ENCODE results near the gene DCP1A. TPM values are rescaled to one million over a fixed set of nuclear protein-coding genes. Genes with fewer than 3 reads are reported as not detected.
A peak's percentile ranks its signal among the peaks of the same experiment; 100 is the strongest.

The DCP1A gene
- total RNA-seq, 1 experiment from 2014 or later: 22.7 TPM

DNA sequence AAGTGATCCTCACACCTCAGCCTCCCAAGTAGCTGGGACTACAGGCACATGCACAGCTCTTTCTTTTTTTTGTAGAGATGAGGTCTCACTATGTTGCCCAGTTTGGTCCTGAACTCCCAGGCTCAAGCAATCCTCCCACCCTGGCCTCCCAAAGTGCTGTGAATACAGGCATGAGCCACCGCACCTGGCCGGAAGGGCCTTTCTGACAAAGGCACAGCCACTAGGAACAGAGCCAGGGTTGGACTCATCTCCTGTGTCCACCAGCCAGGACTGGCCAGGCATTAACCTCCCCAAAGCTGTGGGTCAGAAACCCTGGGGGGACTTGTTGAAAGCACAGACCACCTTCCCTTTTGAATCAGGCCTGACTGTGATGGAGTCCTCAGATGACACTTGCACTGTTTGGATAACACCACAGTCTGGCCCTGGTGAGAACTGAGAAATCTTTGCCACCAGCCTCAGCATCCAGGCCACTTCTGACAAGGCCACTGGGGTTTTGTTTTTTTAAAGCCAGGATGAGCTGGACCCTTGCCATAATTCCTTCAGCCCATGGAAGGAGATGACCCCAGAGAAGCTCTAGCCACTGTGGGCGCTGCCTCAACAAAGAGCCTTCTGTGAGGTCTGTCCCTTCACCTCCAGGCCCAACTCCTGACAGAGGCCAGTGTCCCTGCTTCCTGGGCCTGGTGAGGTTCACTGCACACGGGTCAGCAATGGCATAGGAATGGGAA lies 96.3 kb downstream of the DCP1A start:
- ChIA-PET POLR2A (ENCODE audit: unreplicated experiment) (interaction anchor here (0.5 kb wide), 1 partner anchor 10 kb away, joined by 4 read pairs; no protein-coding TSS in a partner anchor), CTCF (interaction anchor here (0.5 to 1.6 kb wide), 2 partner anchors 14 to 19 kb away, joined by 3 to 8 read pairs; no protein-coding TSS in a partner anchor)
- no peaks in the 10 kb centered on the region for H3K9me3 ChIP-seq (ENCODE audit: insufficient read depth, low read depth)
- intact Hi-C loops (cut with micrococcal nuclease; ENCODE audit: unreplicated experiment): no loop called here
- H4K20me1 ChIP-seq (ENCODE audit: insufficient read depth): peaks cover 89% of the 10 kb centered on the region
- no peak for DNase-seq
- H3K79me2 ChIP-seq (ENCODE audit: low read depth): peaks cover 97% of the 10 kb centered on the region
- H3K9me2 ChIP-seq (ENCODE audit: insufficient read depth): no peaks in the 10 kb centered on the region
- H3K27ac ChIP-seq: peak overlapping the region; percentile 76
- no TSS peak for BruUV-seq (replicated peaks)
- TF ChIP-seq, protein P1, sequence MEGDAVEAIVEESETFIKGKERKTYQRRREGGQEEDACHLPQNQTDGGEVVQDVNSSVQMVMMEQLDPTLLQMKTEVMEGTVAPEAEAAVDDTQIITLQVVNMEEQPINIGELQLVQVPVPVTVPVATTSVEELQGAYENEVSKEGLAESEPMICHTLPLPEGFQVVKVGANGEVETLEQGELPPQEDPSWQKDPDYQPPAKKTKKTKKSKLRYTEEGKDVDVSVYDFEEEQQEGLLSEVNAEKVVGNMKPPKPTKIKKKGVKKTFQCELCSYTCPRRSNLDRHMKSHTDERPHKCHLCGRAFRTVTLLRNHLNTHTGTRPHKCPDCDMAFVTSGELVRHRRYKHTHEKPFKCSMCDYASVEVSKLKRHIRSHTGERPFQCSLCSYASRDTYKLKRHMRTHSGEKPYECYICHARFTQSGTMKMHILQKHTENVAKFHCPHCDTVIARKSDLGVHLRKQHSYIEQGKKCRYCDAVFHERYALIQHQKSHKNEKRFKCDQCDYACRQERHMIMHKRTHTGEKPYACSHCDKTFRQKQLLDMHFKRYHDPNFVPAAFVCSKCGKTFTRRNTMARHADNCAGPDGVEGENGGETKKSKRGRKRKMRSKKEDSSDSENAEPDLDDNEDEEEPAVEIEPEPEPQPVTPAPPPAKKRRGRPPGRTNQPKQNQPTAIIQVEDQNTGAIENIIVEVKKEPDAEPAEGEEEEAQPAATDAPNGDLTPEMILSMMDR (conservative IDR thresholded peaks at IDR 0.05): no peak
- no peak for TF ChIP-seq EZH2 (IDR thresholded peaks at IDR 0.05; ENCODE audit: low read depth)
- H3K36me3 ChIP-seq (ENCODE audit: low read depth): peaks cover 42% of the 10 kb centered on the region
- peaks cover 62% of the 10 kb centered on the region for H3F3A ChIP-seq (ENCODE audit: insufficient read depth, low read depth)
- H3K4me1 ChIP-seq (replicated peaks; ENCODE audit: insufficient read depth): peaks cover 61% of the 10 kb centered on the region
- no peaks in the 10 kb centered on the region for H3K27me3 ChIP-seq (ENCODE audit: insufficient read depth, low read depth)
- H3K4me2 ChIP-seq: peak overlapping the region; percentile 99
- H2AFZ ChIP-seq: no peak overlapping the region
- H3K4me3 ChIP-seq: peak overlapping the region; percentile 98; the same call in 1 of the 2 replicates

DNA sequence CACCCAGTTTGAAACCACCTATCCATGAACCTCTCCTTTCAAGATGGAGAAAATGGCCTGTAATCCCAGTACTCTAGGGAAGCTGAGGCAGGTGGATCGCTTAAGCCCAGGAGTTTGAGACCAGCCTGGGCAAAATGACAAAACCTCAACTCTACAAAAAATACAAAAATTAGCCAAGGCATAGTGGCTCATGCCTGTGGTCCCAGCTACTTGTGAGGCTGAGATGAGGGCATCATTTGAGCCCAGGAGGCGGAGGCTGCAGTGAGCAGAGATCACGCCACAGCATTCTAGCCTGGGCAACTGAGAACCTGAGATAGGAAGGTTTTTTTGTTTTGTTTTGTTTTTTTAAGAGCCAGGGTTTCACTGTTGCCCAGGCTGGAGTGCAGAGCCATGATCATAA lies 96.9 kb downstream of the DCP1A start:
- CTCF ChIA-PET: no interaction called here
- intact Hi-C loops (cut with micrococcal nuclease; ENCODE audit: unreplicated experiment): no loop called here
- peaks cover 95% of the 10 kb centered on the region for H4K20me1 ChIP-seq (ENCODE audit: insufficient read depth)

DNA sequence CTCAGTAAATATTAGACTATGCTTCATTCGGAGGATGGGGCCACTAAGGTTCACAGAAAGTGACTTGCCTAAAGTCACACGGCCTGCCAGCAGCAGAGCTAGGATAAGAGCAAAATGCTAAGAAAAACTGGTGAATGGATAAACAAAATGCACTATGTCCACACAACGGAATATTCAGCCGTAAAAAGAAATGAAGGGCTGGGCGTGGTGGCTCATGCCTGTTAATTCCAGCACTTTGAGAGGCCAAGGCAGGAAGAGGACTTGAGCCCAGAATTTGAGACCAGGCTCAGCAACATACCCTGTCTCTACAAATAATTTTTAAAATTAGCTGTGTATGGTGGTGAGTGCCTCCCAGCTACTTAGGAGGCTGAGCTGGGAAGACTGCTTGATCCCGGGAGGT lies 99.2 kb downstream of the DCP1A start:
- H4K20me1 ChIP-seq (ENCODE audit: insufficient read depth): peaks cover 98% of the 10 kb centered on the region

More for the DNA sequence above, 96.9 kb downstream of the DCP1A start:
- H3K9me2 ChIP-seq (ENCODE audit: insufficient read depth): no peaks in the 10 kb centered on the region
- H3K9me3 ChIP-seq (ENCODE audit: insufficient read depth, low read depth): no peaks in the 10 kb centered on the region
- H3K27me3 ChIP-seq (ENCODE audit: insufficient read depth, low read depth): no peaks in the 10 kb centered on the region
- DNase-seq: no peak
- no peak overlapping the region for H2AFZ ChIP-seq
- peak overlapping the region; percentile 32; the same call in 1 of the 2 replicates for H3K27ac ChIP-seq
- peaks cover 100% of the 10 kb centered on the region for H3K79me2 ChIP-seq (ENCODE audit: low read depth)
- peak overlapping the region; percentile 21; the same call in 1 of the 2 replicates for H3K4me3 ChIP-seq
- H3K4me2 ChIP-seq: peak overlapping the region; percentile 99
- peaks cover 42% of the 10 kb centered on the region for H3K36me3 ChIP-seq (ENCODE audit: low read depth)
- peaks cover 66% of the 10 kb centered on the region for H3K4me1 ChIP-seq (replicated peaks; ENCODE audit: insufficient read depth)
- POLR2A ChIA-PET (ENCODE audit: unreplicated experiment): interaction anchor here (0.5 kb wide), 1 partner anchor 10 kb away, joined by 4 read pairs; no protein-coding TSS in a partner anchor
- BruUV-seq (replicated peaks): no TSS peak
- TF ChIP-seq, protein P1 (conservative IDR thresholded peaks at IDR 0.05): no peak
- TF ChIP-seq EZH2 (IDR thresholded peaks at IDR 0.05; ENCODE audit: low read depth): no peak
- peaks cover 67% of the 10 kb centered on the region for H3F3A ChIP-seq (ENCODE audit: insufficient read depth, low read depth)

More for the DNA sequence above, 99.2 kb downstream of the DCP1A start:
- Histone ChIP-seq H3K9me2 (ENCODE audit: insufficient read depth) (no peaks in the 10 kb centered on the region), H3K4me1 (replicated peaks; ENCODE audit: insufficient read depth) (peaks cover 88% of the 10 kb centered on the region), H3K4me2 (peak overlapping the region; percentile 99; the same call in 1 of the 2 replicates), H3F3A (ENCODE audit: insufficient read depth, low read depth) (peaks cover 73% of the 10 kb centered on the region), H2AFZ (no peak overlapping the region), H3K27me3 (ENCODE audit: insufficient read depth, low read depth) (no peaks in the 10 kb centered on the region), H3K27ac (no peak overlapping the region), H3K9me3 (ENCODE audit: insufficient read depth, low read depth) (no peaks in the 10 kb centered on the region), H3K4me3 (no peak overlapping the region), H3K36me3 (ENCODE audit: low read depth) (peaks cover 26% of the 10 kb centered on the region), H3K79me2 (ENCODE audit: low read depth) (peaks cover 100% of the 10 kb centered on the region)
- intact Hi-C loops (cut with micrococcal nuclease; ENCODE audit: unreplicated experiment): no loop called here
- DNase-seq: no peak
- no TSS peak for BruUV-seq (replicated peaks)
- CTCF ChIA-PET: interaction anchor here (0.7 kb wide), 1 partner anchor 25 kb away, joined by 7 read pairs; no protein-coding TSS in a partner anchor
- POLR2A ChIA-PET (ENCODE audit: unreplicated experiment): no interaction called here
- TF ChIP-seq, protein P1 (conservative IDR thresholded peaks at IDR 0.05): no peak
- no peak for TF ChIP-seq EZH2 (IDR thresholded peaks at IDR 0.05; ENCODE audit: low read depth)

Data from PC-9 (cell line).